Endothelial cell of umbilical vein (primary cell): ENCODE data around the gene ITSN2.

Experiments used
- FOS ChIP-seq: IDR thresholded peaks from 2 replicates; pipeline ENCODE4 v1.6.1; 2011; ENCODE audit warnings: mild to moderate bottlenecking, low read length, moderate library complexity, borderline replicate concordance; ENCODE audit not compliant: insufficient read depth
- POLR2A ChIP-seq: IDR thresholded peaks from 2 replicates; pipeline ENCODE4 v1.6.1; 2012; ENCODE audit warnings: low read depth, mild to moderate bottlenecking, control low read depth, low read length
- TF ChIP-seq, protein P1 (sequence below): IDR thresholded peaks from 2 replicates; pipeline ENCODE4 v1.6.1; 2011; ENCODE audit not compliant: insufficient read depth, insufficient read length
- TF ChIP-seq, protein P2 (sequence below), 2 donors: IDR thresholded peaks; 1 replicate in 1 of 2; 2 replicates in 1 of 2; pipeline ENCODE4 v1.5.1; 2011; ENCODE audit warnings: low read length in 2 of 2, mild to moderate bottlenecking in 2 of 2, moderate library complexity in 2 of 2, control low read depth in 1 of 2, inconsistent platforms in 1 of 2, low read depth in 1 of 2; ENCODE audit not compliant: insufficient read depth in 1 of 2; ENCODE audit errors: extremely low read depth in 1 of 2

DNA sequence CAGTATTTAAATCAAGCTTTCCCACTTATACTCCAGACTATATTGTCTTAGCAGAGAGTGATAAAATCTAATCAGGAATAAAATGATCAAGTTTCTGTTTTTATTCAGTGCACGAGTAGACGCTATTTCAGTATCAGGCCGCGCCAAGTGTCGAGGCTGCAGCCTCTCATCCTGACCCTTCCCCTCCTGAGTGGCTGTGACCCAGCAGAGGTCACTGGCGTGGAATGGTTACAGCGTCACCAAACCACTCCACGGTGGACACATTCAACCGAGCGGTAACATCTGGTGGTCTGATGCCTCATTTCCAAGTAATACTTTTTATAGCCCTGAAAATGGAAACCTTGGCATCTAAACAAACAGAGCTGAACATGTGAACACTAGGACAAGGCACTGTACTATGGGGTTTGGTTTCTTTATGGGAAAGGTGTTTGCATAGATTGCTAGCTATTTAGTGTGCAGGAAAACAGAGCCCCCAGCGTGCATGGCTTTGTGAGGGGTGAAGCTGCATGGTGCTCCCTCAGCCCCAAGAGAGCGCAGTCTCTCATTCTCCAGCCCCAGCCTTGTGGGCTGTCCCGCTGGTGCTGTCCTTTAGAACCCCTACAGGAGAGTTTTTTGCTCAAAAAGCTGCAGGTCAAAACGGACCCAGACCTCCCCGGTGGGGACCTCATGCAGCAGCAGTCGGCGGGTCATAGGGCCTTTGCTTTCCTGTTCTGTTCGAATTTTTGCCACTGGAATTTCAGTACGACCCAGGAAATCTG is 157.1 kb downstream of the ITSN2 start:
- TF ChIP-seq, protein P1, sequence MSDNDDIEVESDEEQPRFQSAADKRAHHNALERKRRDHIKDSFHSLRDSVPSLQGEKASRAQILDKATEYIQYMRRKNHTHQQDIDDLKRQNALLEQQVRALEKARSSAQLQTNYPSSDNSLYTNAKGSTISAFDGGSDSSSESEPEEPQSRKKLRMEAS: no peak
- TF ChIP-seq, protein P2, sequence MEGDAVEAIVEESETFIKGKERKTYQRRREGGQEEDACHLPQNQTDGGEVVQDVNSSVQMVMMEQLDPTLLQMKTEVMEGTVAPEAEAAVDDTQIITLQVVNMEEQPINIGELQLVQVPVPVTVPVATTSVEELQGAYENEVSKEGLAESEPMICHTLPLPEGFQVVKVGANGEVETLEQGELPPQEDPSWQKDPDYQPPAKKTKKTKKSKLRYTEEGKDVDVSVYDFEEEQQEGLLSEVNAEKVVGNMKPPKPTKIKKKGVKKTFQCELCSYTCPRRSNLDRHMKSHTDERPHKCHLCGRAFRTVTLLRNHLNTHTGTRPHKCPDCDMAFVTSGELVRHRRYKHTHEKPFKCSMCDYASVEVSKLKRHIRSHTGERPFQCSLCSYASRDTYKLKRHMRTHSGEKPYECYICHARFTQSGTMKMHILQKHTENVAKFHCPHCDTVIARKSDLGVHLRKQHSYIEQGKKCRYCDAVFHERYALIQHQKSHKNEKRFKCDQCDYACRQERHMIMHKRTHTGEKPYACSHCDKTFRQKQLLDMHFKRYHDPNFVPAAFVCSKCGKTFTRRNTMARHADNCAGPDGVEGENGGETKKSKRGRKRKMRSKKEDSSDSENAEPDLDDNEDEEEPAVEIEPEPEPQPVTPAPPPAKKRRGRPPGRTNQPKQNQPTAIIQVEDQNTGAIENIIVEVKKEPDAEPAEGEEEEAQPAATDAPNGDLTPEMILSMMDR (IDR thresholded peaks at IDR 0.05; ENCODE audit: extremely low read depth in 1 of 2, insufficient read depth in 1 of 2, low read depth in 1 of 2, low read length in 2 of 2): no peak
- TF ChIP-seq POLR2A (no peak), FOS (no peak)
